K562 (cell line): Measurements from ENCODE around the gene GMPR. TPM values are rescaled to one million over a fixed set of nuclear protein-coding genes. Genes with fewer than 3 reads are reported as not detected.

Source experiments
- ATAC-seq: fragments of 200-7000 bp; cut with Tn5 transposase; 3 replicates; pipeline ENCODE4 v1.9.1; 2020; ENCODE audit warnings: moderate library complexity
- BruUV-seq: library from RNA; stranded (reverse); fragments of 400-500 nt; replicated peaks from 2 replicates; lab custom pipeline; 2021; lab: Mats Ljungman, UMichigan
- CTCF ChIA-PET: fragments of 300-600 bp; formaldehyde crosslinking; extraction: SDS; loops from one replicate; lab custom pipeline; 2021; ENCODE audit warnings: low intra/inter-chr PET ratio; lab: Yijun Ruan, JAX
- POLR2A ChIA-PET: fragments of 300-600, 350-650 bp; sonication (Branson Sonifier 250); formaldehyde crosslinking; extraction: SDS; loops from one replicate; lab custom pipeline; 2021; ENCODE audit warnings: antibody characterized with exemption, inconsistent platforms; lab: Yijun Ruan, JAX
- DNase-seq, 4 experiments: peaks; one replicate each; pipeline versions ENCODE4 v3.0.0 to v3.0.0-alpha.2; 2011 to 2018; ENCODE audit warnings: low spot score in 3 of 4, mixed read lengths in 3 of 4; ENCODE audit errors: extremely low read depth in 1 of 4
- FAIRE-seq: peaks from 2 replicates; lab custom pipeline; 2011; peaks lifted over from hg19 to GRCh38; lab: Jason Lieb, UNC
- H2AFZ ChIP-seq: 2 replicates; pipeline ENCODE4 v1.6.0; 2011; ENCODE audit warnings: low read depth, low read length, control low read depth, inconsistent platforms
- H3K27ac ChIP-seq: fragments of 200-600 bp; 3 replicates; pipeline ENCODE4 v1.8.0; 2011; ENCODE audit warnings: low read depth, mild to moderate bottlenecking, control low read depth, inconsistent platforms, low read length, moderate library complexity, mixed read lengths; ENCODE audit errors: extremely low read depth
- H3K27me3 ChIP-seq, 2 experiments: fragments of 300-600 bp in 1 of 2; 2 replicates in 1 of 2; 3 replicates in 1 of 2; pipeline versions ENCODE4 v1.6.0 to v1.8.0; 2011; ENCODE audit warnings: inconsistent platforms in 2 of 2, low read length in 2 of 2, mild to moderate bottlenecking in 1 of 2, mixed read lengths in 1 of 2, moderate library complexity in 1 of 2; ENCODE audit not compliant: control insufficient read depth in 2 of 2, insufficient read depth in 2 of 2
- H3K36me3 ChIP-seq: fragments of 300-600 bp; 3 replicates; pipeline ENCODE4 v1.8.0; 2011; ENCODE audit warnings: mild to moderate bottlenecking, low read length, inconsistent platforms; ENCODE audit not compliant: control insufficient read depth, insufficient read depth
- H3K4me1 ChIP-seq, 2 experiments: fragments of 200-600 bp in 1 of 2; replicated peaks in 1 of 2; 2 replicates in 1 of 2; 3 replicates in 1 of 2; pipeline versions ENCODE4 v1.5.1 to v1.8.0; 2011; ENCODE audit warnings: inconsistent platforms in 2 of 2, low read length in 2 of 2, mild to moderate bottlenecking in 1 of 2, mixed read lengths in 1 of 2, moderate library complexity in 1 of 2; ENCODE audit not compliant: control insufficient read depth in 2 of 2, insufficient read depth in 2 of 2
- H3K4me2 ChIP-seq: 2 replicates; pipeline ENCODE4 v1.6.1; 2011; ENCODE audit warnings: low read length, control low read depth, inconsistent platforms, mixed read lengths; ENCODE audit not compliant: insufficient read depth
- H3K4me3 ChIP-seq: fragments of 200-600 bp; sonication (generic), shearing (Covaris generic); 2 replicates; pipeline ENCODE4 v1.5.1; 2016; ENCODE audit warnings: control low read depth, inconsistent platforms
- H3K79me2 ChIP-seq: fragments of 200-600 bp; 3 replicates; pipeline ENCODE4 v1.8.0; 2011; ENCODE audit warnings: low read length, inconsistent platforms; ENCODE audit not compliant: control insufficient read depth, insufficient read depth
- H3K9ac ChIP-seq, 2 experiments: 2 replicates each; pipeline versions ENCODE4 v1.6.0 to v1.6.1; 2011; ENCODE audit warnings: low read depth in 2 of 2, low read length in 2 of 2, control low read depth in 1 of 2, inconsistent platforms in 1 of 2, mild to moderate bottlenecking in 1 of 2, mixed read lengths in 1 of 2; ENCODE audit not compliant: insufficient read depth in 1 of 2
- H3K9me1 ChIP-seq: one replicate; pipeline ENCODE4 v1.6.0; 2011; ENCODE audit warnings: inconsistent platforms, mild to moderate bottlenecking, low read length, moderate library complexity; ENCODE audit not compliant: control insufficient read depth, insufficient read depth
- H3K9me3 ChIP-seq: replicated peaks from 2 replicates; pipeline ENCODE4 v1.5.1; 2011; ENCODE audit warnings: low read depth, low read length, inconsistent platforms; ENCODE audit not compliant: control insufficient read depth, insufficient read depth
- H4K20me1 ChIP-seq: replicated peaks from 2 replicates; pipeline ENCODE4 v1.6.1; 2011; ENCODE audit warnings: low read length, inconsistent platforms, mixed read lengths; ENCODE audit not compliant: control insufficient read depth, insufficient read depth
- DMBX1 ChIP-seq: fragments of 250-450 bp; sonication (Bioruptor Pico); IDR thresholded peaks from 2 replicates; pipeline ENCODE4 v1.8.0; 2022; ENCODE audit warnings: inconsistent platforms, mild to moderate bottlenecking, moderate library complexity, borderline replicate concordance
- FOSL1 ChIP-seq: fragments of 200-800 bp; sonication (Bioruptor generic); conservative IDR thresholded peaks from 2 replicates; pipeline ENCODE4 v1.6.1; 2016; ENCODE audit warnings: missing genetic modification characterization, missing compliant biosample characterization
- SMAD4 ChIP-seq: fragments of 250-450 bp; sonication (Bioruptor Pico); conservative IDR thresholded peaks from 2 replicates; pipeline ENCODE4 v1.8.0; 2021; ENCODE audit warnings: inconsistent platforms, mild to moderate bottlenecking, moderate library complexity
- ZNF3 ChIP-seq: fragments of 250-450 bp; sonication (Bioruptor Pico); IDR thresholded peaks from 2 replicates; pipeline ENCODE4 v1.5.0; 2021; ENCODE audit warnings: mild to moderate bottlenecking, moderate library complexity
- ZNF311 ChIP-seq: fragments of 250-450 bp; sonication (Bioruptor Pico); IDR thresholded peaks from 2 replicates; pipeline ENCODE4 v1.4.0; 2020; ENCODE audit warnings: mild to moderate bottlenecking, moderate library complexity
- ZNF347 ChIP-seq: fragments of 450-650 bp; formaldehyde crosslinking; IDR thresholded peaks from 2 replicates; pipeline ENCODE4 v1.4.0; 2020; ENCODE audit warnings: low read depth, mild to moderate bottlenecking, moderate library complexity
- ZNF583 ChIP-seq: fragments of 250-450 bp; sonication (Bioruptor Pico); IDR thresholded peaks from 2 replicates; pipeline ENCODE4 v1.4.0; 2020
- WGBS: fragments of 100-300 bp; shearing (Covaris generic); methylation state at CpG from one replicate; pipeline ENCODE4 v1.1.6; 2016; ENCODE audit warnings: low coverage, mixed read lengths; ENCODE audit not compliant: insufficient coverage; ENCODE audit errors: missing lambda C conversion rate; 5-methylcytosine and 5-hydroxymethylcytosine counted together
- in situ Hi-C: fragments of 300-500 bp; cut with MboI; formaldehyde crosslinking; loops from 4 replicates; pipeline ENCODE4 v1.15.0; 2018; ENCODE audit warnings: inconsistent platforms, mixed read lengths
- intact Hi-C: fragments of 100-400 bp; cut with micrococcal nuclease; formaldehyde crosslinking; loops from 2 replicates; pipeline ENCODE4 v1.14.2; 2022
- polyA plus RNA-seq, 8 experiments: library from polyadenylated mRNA; depleted of rRNA in 4 of 8; stranded (reverse) in 5 of 8; unstranded in 3 of 8; fragments of >200 nt; fragmentation: Nextera tagmentation in 2 of 8; fragmentation: Illumina TruSeq in 1 of 8; extraction: Ambion mirVana in 2 of 8; extraction: Trizol in 1 of 8; gene quantifications; 2 replicates each; pipeline versions ENCODE4 v1.2.1 to v1.2.3, GENCODE V29; 2011 to 2014; ENCODE audit warnings: inconsistent platforms in 1 of 8, missing spikeins in 1 of 8
- total RNA-seq, 7 experiments: library from RNA; depleted of rRNA in 6 of 7; stranded (reverse); fragments of >200 nt in 6 of 7; fragmentation: Illumina TruSeq in 2 of 7; extraction: Trizol in 2 of 7; gene quantifications; 2 replicates each; pipeline versions ENCODE4 v1.2.1 to v1.2.3, GENCODE V29; 2011 to 2021; ENCODE audit warnings: low replicate concordance in 1 of 7
- TF ChIP-seq, protein P1 (sequence below), 2 experiments: fragments of 250-450 bp in 1 of 2; fragments of 450-650 bp in 1 of 2; sonication (Bioruptor Pico) in 1 of 2; IDR thresholded peaks; 2 replicates each; pipeline versions ENCODE4 v1.6.1 to v1.8.0; 2016 to 2021; ENCODE audit warnings: mild to moderate bottlenecking in 2 of 2, moderate library complexity in 2 of 2, missing compliant biosample characterization in 1 of 2, missing genetic modification characterization in 1 of 2
- TF ChIP-seq, protein P2 (sequence below): fragments of 250-450 bp; sonication (Bioruptor Pico); IDR thresholded peaks from 2 replicates; pipeline ENCODE4 v1.4.0; 2020
- TF ChIP-seq, protein P3 (sequence below): fragments of 450-650 bp; conservative IDR thresholded peaks from 2 replicates; pipeline ENCODE4 v1.6.1; 2016; ENCODE audit warnings: missing genetic modification characterization, low read depth, mild to moderate bottlenecking, control low read depth, missing compliant biosample characterization

The GMPR gene
- total and polyA plus RNA-seq, 9 of the 15 experiments (the other 6 are each of a cell fraction or from before 2014, with no cell fraction given) = 34.6 to 83.7 (median 49.8) TPM

DNA sequence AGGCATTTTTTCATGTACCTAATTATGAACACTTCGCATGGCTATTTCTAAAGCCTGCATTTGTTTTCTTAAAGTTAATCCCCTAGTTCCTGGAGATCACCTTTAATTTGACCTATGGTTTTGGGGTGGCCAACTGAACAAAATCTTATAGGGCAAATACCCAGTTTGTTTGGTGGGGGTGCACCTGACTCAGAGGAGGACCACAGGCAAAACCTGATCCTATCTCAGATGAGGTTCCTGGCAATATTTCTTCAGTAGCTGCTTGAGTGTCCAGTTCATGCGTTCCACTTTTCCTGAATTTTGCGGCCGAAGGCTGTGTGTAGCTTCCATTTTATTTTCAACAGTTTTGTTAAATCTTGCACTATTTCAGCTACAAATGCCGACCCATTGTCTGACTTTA is 10.3 kb upstream of the GMPR start:
- intact Hi-C loops = loop anchor here (2.0 kb wide), 1 partner anchor 103 kb away; no protein-coding TSS in a partner anchor
- no peak overlapping the region for H3K4me3 ChIP-seq
- peaks cover 27 to 62% of the 10 kb centered on the region in 2 experiments for H3K4me1 ChIP-seq
- no peak for ATAC-seq
- in situ Hi-C loops = no loop called here
- no peaks in the 10 kb centered on the region; the same call in 2 of the 3 replicates for H3K36me3 ChIP-seq
- BruUV-seq = no TSS peak
- FAIRE-seq = no peak
- WGBS = 35% methylated on average over 5 of the region's 5 CpGs
- no peaks in the 10 kb centered on the region for H3K27me3 ChIP-seq
- no peaks in the 10 kb centered on the region for H3K79me2 ChIP-seq
- H3K27ac ChIP-seq = peak overlapping the region; percentile 51; the same call in 1 of the 3 replicates
- DNase-seq = no peak
- no peaks in the 10 kb centered on the region for H4K20me1 ChIP-seq
- H3K9me1 ChIP-seq = no peaks in the 10 kb centered on the region
- TF ChIP-seq DMBX1 (peak; percentile 16; the same call in 1 of the 2 replicates), FOSL1 (tag) (peak; percentile 17; the same call in 1 of the 2 replicates), ZNF583 (0 out of 2 replicates have a peak, but pooled peaks have one; percentile 24), ZNF311 (peak; percentile 52; the same call in 1 of the 2 replicates), ZNF3 (CRISPR knock-in tag) (no peak), SMAD4 (CRISPR knock-in tag) (0 out of 2 replicates have a peak, but pooled peaks have one; percentile 2), ZNF347 (CRISPR knock-in tag) (no peak)
- TF ChIP-seq, protein P1, sequence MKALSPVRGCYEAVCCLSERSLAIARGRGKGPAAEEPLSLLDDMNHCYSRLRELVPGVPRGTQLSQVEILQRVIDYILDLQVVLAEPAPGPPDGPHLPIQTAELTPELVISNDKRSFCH (CRISPR knock-in tag; IDR thresholded peaks at IDR 0.05) = no peak
- TF ChIP-seq, protein P1 (tag; IDR thresholded peaks at IDR 0.05) = 0 out of 2 replicates have a peak, but pooled peaks have one; percentile 50
- TF ChIP-seq, protein P2, sequence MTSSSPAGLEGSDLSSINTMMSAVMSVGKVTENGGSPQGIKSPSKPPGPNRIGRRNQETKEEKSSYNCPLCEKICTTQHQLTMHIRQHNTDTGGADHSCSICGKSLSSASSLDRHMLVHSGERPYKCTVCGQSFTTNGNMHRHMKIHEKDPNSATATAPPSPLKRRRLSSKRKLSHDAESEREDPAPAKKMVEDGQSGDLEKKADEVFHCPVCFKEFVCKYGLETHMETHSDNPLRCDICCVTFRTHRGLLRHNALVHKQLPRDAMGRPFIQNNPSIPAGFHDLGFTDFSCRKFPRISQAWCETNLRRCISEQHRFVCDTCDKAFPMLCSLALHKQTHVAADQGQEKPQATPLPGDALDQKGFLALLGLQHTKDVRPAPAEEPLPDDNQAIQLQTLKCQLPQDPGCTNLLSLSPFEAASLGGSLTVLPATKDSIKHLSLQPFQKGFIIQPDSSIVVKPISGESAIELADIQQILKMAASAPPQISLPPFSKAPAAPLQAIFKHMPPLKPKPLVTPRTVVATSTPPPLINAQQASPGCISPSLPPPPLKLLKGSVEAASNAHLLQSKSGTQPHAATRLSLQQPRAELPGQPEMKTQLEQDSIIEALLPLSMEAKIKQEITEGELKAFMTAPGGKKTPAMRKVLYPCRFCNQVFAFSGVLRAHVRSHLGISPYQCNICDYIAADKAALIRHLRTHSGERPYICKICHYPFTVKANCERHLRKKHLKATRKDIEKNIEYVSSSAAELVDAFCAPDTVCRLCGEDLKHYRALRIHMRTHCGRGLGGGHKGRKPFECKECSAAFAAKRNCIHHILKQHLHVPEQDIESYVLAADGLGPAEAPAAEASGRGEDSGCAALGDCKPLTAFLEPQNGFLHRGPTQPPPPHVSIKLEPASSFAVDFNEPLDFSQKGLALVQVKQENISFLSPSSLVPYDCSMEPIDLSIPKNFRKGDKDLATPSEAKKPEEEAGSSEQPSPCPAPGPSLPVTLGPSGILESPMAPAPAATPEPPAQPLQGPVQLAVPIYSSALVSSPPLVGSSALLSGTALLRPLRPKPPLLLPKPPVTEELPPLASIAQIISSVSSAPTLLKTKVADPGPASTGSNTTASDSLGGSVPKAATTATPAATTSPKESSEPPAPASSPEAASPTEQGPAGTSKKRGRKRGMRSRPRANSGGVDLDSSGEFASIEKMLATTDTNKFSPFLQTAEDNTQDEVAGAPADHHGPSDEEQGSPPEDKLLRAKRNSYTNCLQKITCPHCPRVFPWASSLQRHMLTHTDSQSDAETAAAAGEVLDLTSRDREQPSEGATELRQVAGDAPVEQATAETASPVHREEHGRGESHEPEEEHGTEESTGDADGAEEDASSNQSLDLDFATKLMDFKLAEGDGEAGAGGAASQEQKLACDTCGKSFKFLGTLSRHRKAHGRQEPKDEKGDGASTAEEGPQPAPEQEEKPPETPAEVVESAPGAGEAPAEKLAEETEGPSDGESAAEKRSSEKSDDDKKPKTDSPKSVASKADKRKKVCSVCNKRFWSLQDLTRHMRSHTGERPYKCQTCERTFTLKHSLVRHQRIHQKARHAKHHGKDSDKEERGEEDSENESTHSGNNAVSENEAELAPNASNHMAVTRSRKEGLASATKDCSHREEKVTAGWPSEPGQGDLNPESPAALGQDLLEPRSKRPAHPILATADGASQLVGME (CRISPR knock-in tag) = 0 out of 2 replicates have a peak, but pooled peaks have one; percentile 33
- TF ChIP-seq, protein P3, sequence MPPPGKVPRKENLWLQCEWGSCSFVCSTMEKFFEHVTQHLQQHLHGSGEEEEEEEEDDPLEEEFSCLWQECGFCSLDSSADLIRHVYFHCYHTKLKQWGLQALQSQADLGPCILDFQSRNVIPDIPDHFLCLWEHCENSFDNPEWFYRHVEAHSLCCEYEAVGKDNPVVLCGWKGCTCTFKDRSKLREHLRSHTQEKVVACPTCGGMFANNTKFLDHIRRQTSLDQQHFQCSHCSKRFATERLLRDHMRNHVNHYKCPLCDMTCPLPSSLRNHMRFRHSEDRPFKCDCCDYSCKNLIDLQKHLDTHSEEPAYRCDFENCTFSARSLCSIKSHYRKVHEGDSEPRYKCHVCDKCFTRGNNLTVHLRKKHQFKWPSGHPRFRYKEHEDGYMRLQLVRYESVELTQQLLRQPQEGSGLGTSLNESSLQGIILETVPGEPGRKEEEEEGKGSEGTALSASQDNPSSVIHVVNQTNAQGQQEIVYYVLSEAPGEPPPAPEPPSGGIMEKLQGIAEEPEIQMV = 0 out of 2 replicates have a peak, but pooled peaks have one; percentile 33
- peak overlapping the region; percentile 88 for H2AFZ ChIP-seq
- 0 out of 4 replicates have a peak overlapping the region, but pooled peaks of 1 of the 2 experiments have one; percentile 32 for H3K9ac ChIP-seq
- H3K9me3 ChIP-seq = peaks cover 7% of the 10 kb centered on the region
- CTCF ChIA-PET = no interaction called here
- no peak overlapping the region for H3K4me2 ChIP-seq
- POLR2A ChIA-PET = interaction anchor here (0.5 to 3.6 kb wide), 6 partner anchors 8 to 97 kb away, joined by 3 to 19 read pairs (median 4); no protein-coding TSS in a partner anchor
